ENCODE measurements around the gene ERI2.

ERI2 gene, protein sequence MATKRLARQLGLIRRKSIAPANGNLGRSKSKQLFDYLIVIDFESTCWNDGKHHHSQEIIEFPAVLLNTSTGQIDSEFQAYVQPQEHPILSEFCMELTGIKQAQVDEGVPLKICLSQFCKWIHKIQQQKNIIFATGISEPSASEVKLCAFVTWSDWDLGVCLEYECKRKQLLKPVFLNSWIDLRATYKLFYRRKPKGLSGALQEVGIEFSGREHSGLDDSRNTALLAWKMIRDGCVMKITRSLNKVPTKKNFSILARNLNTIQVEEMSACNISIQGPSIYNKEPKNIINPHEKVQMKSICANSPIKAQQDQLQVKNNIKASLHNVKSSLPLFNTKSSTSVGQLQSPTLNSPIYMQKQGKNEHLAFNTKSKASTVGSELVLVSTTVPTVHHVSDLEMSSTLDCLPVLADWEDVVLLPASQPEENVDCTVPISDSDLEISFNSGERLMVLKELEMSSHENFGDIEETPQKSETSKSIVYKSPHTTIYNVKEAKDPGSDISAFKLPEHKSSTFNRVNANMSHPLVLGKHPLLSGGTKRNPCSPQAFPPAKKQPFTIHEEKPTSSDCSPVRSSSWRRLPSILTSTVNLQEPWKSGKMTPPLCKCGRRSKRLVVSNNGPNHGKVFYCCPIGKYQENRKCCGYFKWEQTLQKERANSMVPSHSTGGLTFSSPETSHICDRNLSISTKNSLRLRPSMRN

DNA sequence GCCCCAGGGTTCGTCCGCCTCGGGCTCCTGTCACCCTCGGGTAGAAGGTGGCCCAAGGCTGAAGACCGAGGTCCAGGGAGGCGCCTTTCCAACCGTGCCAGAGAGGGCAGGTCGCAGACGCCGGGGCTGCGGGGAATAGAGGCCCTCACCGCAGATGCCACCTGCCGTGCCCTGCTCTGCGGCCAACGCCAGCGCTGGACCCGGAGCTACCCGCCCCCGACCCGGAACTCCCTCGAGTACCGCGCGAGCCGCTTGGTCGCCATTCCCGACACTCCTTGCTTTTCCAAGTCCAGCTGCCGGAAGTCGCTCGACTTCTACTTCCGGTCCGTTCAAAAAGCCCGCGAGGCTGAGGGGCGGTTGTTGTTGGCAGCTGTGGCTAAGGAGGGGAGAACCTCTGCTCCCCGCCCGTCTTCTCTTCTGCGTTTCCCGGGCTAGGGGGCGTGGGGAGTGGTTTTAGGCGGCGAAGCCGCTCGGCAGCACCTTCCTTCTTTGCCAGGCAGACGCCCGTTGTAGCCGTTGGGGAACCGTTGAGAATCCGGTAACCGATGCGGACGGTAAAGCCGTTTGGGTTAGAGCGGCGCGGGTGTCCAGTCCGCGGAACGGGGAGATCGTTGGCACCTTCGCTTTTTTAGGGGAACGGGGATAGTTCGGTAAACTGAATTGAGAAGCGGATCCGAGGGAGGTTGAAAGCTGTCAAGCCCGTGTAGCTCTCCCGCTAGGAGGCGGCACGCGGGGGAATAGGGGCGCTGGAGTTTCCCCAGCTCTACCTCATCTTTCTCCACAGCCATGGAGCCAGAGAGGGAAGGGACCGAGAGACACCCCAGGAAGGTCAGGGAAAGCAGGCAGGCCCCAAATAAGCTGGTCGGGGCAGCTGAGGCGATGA is at the start of gene ERI2, which contains the start of gene REXO5:
ERI2 (minus strand) TSS at position 305 of the 883 bp plus-strand sequence; CDS start at position 263, 42 bp downstream.
REXO5 (plus strand) TSS at position 360 of the 883 bp plus-strand sequence; CDS start at position 787, 427 bp downstream.
- DNase-seq, result peak; percentile 66

DNA sequence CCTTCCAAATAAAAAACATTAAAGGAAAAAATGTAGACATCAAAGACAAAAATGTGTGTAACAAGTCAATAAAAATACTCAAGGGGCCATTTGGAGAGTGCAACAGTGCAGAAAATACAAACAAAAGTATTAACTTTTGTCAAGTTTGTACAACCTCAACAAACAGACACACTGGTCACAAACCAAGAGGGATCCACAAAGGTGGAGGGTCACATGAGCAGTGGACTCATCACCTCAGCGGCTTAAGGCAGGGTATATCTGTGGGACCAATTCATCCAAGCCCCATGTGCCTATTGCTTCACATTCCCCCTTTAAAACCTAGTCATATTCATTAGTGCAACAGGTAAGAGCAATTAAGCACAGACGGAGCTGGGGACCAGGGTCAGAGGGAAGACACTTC is 48.7 kb upstream of the ERI2 start:
- no peak for DNase-seq

DNA sequence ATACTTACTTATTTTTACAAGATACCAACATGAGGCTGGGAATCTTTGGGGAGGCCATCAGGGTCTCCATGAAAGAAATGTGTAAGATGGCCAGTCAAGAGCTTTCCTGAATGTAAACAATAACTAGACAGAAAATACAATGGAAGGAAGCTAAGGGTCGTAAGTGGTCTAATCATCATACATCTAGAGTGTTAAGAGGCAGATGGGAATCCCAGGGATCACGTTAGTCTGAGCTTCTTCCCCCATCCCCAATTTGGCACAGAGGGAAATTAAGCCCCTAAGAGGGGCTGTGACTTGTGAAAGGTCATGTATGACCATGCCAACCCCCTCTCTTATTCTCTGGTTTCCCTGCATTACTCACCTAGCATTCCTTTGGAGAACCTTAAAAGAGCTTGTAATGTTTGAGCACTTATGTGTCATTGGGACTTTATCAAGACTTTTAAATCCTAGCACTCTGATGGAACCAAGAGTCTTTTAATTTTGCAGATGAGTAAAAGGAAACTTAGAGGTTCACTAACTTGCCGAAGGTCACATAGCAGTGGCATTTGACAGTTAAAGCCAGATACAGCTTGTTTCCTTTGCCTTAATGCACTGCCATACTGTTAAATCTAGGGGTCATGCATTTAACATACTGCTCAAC is 47.8 kb upstream of the ERI2 start:
- no peak for DNase-seq

DNA sequence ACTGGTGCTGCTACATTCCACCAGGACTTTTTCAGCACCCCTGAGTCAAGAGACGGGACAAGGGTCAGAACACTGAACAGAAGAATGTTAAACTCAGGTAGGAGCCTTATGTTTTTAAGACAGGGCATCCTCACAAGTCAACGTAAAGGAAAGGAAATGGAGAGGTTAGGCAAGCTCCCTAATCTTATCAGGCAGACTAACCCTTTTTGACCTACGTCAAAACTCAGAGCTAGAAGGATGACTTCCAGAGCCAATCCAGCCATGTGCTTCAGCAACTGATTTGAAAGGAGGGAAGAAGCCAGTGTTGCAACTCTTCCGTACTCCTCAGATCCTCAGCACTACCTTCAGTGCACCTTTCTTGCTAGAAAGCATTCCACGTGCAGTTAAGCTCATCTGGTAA is 46.9 kb upstream of the ERI2 start:
- DNase-seq, result no peak

DNA sequence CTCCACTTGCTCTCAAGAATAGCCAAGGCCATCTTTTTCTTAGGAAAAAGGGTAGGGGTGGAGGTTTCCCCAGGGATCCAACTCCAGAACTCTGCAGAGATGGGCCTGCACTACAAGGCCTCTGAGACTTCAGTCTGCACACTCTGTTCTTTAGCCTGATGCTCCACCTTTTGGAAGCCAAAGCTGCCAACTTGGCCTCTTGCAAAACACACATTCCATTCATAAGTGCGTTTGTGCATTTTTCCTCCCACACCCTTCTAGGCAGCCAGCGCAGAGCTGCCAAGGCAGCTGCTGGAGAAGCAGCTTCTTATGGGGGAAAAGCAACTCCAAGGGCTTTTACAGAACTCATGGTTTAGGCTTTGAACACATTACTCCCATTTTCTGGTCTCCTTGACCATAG is 45.3 kb upstream of the ERI2 start:
- no peak for DNase-seq

DNA sequence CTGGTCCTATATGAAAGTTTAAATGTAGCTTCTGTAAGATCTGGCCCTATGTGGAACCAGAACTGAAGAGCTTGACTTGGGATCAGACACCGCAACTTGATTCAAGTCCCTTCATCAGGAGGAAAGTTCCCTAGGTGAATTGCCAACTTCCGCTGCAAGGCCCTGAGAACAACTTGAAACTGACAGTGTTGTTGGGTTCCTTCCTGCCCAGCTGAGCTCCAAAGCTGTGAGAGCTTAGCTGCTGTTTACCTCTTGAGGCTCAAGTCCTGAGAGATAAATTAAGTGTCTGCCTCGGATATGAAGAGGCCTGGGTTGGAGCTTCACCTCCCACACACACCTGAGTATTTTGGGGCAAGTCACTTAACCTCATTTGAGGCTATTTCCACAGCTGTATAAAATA is 44.7 kb upstream of the ERI2 start:
- DNase-seq, result no peak

DNA sequence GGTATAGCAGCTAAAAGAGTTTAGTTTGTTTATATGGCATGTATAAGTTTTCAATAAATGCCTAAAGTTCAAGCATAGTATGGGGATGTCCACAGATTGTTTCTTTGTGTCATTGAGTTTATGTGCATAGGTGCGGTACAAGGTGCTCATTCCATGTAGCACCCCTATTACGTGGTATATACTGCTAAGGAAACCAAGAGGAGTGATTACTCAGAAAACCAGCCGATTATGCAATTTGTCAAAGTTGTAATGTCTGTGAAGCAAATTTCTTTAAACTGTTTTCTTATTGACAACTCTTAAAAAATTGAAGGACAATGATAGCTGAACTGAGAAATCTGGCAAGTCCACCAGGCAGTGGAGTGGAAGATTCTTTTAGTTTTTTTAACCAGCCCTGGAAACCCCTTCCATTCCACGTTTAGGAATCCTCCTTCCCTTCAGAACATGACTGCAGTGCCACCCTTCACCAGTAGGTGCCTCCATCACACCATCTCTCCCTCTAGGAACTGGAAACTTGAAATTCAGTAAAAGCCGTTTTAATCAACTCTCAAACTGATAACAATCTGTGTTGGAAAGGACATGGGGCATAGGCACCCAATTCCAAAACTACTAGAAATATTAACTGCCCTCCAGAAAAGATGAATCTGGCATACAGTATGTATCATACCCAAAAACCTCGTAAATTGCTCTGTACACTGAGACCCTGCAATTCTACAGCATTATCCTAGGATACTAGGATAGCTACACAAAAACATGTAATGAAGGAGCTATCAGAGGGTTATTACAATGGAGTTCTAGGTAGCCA is 43.5 kb upstream of the ERI2 start:
- DNase-seq, result peak; percentile 57

DNA sequence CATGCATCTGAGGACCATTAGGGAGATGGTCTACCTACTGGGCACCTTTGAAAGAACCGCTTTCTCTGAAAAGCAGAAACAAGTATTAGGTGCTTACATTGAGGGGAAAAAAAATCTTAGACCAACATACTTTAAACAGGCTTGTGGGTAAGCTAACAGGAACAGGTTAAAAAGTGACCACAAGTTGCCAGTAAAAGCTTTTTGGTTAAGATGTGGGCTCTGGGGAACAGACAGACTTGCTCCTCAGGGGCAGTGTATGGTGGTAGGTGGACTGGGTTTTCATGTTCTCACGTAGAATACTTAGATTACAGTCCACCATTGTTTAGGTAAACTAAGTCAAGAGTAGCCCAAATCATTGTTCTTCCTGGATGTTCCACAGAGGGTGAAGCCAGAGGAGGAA is 41.3 kb upstream of the ERI2 start:
- no peak for DNase-seq

DNA sequence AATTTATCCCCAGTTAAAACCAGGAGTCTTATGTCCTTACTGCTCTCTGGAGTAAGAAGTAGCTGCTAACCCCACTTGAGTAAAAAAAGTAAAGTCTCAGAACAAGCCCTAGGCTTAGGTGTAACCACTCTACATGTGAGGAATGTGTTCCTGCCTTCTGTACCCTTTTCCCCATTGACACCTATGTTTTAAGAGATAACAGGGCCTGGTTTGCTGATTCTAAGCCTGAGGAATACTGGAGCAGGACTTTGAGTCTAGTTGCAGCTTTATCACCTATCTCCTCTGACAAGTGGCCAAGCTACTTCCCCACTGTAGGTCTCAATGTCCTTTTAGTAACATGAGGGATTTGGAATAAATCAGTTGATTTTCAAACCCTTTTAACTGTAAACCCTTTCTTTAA is 40.3 kb upstream of the ERI2 start:
- DNase-seq, result no peak

DNA sequence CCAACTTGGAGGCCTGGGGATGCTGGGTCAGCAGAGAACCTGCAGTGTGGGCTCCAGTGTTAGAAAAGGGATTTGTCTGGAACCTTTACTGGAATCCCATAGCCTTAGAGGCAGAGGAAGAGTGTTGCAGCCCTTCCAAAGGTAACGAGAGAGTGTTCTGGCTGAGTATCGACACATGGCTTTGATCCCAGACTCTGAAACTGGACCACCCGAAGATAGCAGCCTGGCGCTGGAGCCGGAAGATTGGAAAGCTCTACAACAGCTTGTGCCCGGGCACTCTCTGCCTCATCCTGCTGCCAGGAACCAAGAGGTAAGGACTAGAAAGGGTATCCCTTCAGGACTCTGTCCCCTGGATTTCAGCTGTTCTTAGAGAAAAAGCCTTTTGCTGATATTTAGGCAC is 39.8 kb upstream of the ERI2 start:
- DNase-seq, result no peak

DNA sequence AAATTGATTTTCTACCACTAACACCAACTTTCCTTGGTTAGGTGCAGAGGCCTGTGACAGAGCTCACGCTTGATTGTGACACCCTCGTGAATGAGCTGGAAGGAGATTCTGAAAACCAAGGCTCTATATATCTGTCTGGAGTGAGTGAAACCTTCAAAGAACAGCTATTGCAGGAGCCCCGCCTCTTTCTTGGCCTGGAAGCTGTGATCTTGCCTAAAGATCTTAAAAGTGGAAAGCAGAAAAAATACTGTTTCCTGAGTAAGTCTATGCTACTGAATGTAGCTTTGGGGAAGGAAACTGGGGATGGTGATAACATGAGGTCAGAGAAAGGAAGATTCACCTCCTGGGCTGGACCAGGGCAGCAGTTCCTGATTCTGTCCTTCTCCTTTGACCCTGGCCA is 38.3 kb upstream of the ERI2 start:
- DNase-seq, result no peak

DNA sequence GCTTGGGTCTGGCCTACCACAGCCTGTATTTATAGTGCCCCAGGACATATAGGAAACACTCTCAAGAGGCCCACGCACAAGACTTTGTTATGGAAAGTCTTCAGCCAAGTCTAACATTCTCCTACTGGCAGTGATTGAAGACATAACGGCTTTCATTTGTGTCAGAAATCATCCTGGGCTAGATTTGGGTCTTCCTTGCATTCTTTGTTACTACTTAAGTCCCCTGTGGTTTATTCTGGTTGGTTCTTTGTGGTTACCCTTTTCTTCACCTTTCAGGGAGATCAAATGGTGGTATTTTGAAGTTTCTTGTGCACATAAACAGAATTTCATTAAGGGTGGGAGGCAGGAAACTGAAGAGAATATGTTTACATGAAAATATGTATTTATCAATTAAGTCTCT is 37.8 kb upstream of the ERI2 start:
- no peak for DNase-seq

DNA sequence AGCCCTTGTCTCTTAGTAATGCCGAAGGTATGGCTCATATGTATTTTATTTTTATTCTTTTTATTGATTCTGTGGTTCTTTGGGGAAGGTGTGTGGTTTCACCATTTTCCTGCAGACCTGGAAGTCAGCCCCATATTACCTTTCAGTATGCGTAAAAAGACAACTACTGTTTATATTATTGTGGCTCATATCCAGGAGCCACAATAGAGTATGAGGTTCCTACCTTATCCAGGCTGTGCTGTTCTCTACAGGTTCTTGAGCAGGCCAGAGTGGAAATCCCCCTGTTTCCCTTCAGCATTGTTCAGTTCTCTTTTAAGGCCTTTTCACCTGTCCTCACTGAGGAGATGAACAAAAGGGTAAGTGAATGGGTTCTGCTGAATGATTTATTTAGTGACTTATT is 33.2 kb upstream of the ERI2 start:
- no peak for DNase-seq

DNA sequence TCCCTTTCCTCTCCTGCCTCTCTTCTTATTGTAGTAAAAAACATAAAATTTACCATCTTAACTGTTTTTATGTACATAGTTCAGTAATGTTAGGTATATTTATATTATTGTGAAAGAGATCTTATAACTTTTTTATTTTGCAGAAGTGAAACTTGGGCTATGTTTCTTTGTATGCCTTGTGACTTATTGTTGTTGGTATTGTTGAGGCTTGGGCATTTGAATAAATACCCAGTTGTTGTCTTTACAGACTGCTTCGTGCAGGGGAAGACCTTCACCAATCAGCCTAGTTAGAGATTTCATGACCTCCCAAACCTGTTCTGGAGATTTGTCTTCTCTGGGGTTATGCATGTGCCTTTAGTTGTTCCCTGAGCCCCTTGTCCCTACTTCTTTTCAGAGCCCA is 32.0 kb upstream of the ERI2 start:
- no peak for DNase-seq

DNA sequence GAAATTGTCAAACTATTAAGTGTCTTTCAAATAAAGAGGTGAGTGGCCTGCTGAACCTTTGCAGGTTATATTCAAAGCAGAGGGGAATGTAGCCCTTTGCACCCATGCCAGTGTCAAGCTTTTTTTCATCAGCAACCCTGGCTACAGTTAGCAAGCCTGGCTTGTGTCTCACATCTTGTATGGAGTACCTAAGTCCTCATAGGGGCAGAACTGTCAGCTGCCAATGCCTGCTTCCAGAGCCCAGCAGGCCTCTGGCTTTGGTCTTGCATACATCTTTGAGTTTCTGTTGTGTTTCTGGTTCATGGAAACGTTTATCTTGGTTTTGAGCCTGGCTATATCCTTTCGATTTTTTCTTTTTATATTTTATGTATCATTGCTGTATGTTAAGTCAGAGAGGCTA is 26.8 kb upstream of the ERI2 start:
- no peak for DNase-seq

DNA sequence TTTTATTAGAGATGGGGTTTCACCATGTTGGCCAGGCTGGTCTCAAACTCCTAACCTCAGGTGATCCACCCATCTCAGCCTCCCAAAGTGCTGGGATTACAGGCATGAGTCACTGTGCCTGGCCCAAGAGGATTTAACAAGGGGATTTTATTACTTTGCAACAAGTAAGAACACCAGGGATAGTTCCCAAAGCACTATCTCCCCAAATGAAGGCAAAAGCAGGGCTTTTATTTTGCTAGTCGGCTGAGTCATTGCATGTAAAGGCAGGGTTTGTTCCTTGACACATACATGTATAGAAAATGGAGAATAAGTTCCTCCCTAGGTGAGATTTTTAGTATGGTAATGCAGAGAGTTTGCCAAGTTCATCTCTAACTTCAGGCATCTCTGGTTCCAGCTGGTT is 24.1 kb upstream of the ERI2 start:
- no peak for DNase-seq

DNA sequence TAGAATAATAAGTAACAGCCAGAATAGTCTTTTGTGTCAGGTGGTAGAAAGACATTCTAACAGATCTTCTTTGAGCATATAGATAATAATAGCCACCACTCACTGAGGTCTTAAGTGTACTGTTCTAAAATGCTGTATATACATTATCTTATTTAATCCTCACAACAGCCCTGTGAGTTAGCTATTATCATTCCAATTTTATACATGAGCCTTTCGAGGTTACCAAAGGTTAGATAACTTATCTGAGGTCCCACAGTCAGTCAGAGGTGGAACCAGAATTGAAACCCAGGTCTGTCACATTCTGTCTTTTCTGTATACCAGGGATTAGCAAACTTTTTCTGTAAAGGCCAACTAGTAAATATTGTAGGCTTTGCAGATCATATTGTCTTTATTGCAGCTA is 23.3 kb upstream of the ERI2 start:
- DNase-seq, result no peak

DNA sequence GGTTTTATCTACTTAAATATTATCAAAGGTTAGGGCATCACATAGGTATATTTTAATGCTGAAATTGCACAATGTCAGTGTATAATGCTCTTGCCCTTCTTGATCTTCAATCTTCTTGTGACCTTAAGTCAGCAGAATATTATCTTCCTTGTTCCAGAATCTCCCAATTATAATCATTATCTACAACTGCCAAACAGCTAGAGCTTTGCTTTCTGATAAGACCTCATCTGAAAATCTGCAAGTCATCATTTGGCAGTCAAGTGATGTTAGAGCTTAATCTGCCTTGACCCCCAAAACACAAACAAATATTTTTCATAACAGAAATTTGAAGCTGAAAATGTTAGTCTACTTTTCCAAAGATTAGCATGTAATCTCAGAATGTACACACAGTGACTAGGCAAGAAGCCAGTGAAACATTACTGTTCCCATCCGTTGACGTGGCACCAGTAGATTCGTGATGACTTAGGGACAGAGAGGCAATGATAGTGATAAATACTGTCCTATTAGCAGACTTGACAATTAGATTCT is 19.8 kb upstream of the ERI2 start:
- DNase-seq, result no peak

DNA sequence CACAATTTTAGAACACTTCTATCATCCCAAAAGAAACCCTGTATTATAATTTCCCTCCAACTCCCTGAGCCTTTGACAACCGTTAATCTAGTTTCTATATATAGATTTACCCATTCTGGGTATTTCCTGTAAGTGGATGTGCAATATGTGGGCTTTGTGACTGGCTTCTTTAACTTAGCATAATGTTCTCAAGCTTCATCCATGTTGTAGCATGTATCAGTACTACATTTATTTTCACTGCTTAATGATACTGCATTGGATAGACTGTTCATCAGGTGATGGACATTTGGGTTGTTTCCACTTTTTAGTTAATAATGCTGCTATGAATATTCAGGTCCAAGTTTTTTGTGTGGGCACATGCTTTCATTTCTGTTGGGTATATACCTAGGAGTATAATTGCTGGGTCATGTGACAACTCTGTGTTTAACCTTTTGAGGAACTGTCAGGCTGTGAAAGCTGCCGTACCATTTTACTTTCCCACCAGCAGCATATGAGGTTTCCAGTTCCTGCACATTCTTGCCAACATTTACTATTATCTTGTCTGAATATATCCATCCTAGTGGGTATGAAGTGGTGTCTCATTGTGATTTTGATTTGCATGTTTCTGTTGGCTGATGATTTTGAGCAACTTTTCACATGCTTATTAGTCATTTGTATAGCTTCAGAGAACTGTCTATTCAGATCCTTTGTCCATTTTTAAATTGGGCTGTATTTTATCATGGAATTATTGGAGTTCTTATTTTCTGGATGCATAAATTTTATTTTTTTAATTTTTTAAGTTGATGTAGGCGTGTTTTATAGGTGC is 16.5 kb upstream of the ERI2 start:
- no peak for DNase-seq

DNA sequence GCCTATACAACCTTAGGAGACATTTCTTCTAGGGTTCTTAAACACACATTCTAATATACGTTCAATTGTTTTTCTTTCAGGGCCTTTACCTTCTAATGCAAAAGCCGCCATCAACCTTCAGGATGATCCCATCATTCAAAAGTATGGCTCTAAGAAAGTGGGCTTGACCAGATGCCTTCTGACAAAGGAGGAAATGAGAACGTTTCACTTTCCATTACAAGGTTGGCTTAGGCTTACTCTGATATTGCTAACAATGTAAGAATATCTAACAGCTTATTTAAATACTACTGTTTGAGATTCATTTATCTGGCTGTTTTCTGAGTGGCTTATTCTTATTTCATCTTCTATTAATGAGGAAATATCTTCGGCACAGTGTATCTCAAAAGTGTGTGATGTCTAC is 15.4 kb upstream of the ERI2 start:
- DNase-seq, result no peak

Measured in activated gamma-delta T cell treated with Interleukin-2 at 50 U/mL for 16 hours (primary cell).